ENCODE results near the gene PARD3B. TPM values are rescaled to one million over a fixed set of nuclear protein-coding genes. Genes with fewer than 3 reads are reported as not detected.

The PARD3B gene
- total and polyA plus RNA-seq, 10 of the 15 experiments (the other 5 are each of a cell fraction or from before 2014, with no cell fraction given): 0.01 to 0.54 (median 0.07) TPM; not detected in 7

DNA sequence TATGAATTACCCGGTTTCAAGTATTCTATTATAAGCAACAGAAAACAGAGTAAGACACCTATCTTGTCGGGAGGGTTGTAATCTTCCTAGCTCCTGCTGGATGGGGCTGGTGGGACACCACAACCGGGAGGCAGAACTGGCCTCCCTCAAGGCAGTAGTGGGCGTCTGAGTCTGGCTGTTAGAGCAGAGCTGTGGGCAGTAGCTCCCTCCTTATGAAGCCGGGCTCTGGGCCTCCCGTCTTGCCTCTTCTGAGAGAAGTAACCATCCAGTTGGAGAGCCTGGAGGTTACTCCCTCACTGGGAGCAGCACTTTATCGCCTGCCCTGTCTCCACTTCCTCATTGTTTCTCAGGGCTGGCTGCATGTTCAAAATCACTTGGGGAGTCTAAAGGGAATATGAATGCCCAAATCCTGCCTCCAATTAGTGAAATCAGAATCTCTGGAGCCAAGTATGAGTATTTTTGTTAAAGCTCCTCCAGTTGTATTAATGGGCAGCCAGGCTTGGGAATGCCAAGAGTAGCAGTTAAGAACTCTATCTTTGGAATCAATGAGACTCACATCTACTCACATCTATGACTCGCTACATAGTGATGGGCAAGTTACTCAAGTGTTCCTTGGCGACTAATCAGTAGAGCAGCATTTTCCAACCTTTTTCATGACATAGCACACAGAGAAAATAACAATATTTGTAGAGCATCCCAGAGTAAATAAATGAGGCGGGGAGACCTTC, 1109.8 kb downstream of the PARD3B start:
- ChIA-PET SMC1A (ENCODE audit: uncharacterized antibody, unreplicated experiment) (no interaction called here), CTCF (interaction anchor here (0.6 to 1.1 kb wide), 2 partner anchors 20 to 55 kb away, joined by 3 read pairs; no protein-coding TSS in a partner anchor), RAD21 (ENCODE audit: unreplicated experiment) (no interaction called here), POLR2A (no interaction called here)
- no peak overlapping the region for H3K4me3 ChIP-seq
- H4K20me1 ChIP-seq (ENCODE audit: control insufficient read depth, insufficient read depth): no peaks in the 10 kb centered on the region
- TF ChIP-seq KDM1A (IDR thresholded peaks at IDR 0.05; ENCODE audit: borderline replicate concordance): no peak
- TF ChIP-seq, protein P1, sequence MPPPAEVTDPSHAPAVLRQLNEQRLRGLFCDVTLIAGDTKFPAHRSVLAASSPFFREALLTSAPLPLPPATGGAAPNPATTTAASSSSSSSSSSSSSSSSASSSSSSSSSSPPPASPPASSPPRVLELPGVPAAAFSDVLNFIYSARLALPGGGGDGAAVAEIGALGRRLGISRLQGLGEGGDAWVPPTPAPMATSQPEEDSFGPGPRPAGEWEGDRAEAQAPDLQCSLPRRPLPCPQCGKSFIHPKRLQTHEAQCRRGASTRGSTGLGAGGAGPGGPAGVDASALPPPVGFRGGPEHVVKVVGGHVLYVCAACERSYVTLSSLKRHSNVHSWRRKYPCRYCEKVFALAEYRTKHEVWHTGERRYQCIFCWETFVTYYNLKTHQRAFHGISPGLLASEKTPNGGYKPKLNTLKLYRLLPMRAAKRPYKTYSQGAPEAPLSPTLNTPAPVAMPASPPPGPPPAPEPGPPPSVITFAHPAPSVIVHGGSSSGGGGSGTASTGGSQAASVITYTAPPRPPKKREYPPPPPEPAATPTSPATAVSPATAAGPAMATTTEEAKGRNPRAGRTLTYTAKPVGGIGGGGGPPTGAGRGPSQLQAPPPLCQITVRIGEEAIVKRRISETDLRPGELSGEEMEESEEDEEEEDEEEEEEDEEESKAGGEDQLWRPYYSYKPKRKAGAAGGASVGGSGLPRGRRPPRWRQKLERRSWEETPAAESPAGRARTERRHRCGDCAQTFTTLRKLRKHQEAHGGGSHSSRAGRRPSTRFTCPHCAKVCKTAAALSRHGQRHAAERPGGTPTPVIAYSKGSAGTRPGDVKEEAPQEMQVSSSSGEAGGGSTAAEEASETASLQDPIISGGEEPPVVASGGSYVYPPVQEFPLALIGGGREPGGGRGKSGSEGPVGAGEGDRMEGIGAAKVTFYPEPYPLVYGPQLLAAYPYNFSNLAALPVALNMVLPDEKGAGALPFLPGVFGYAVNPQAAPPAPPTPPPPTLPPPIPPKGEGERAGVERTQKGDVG (CRISPR knock-in tag; IDR thresholded peaks at IDR 0.05): no peak
- TF ChIP-seq BCLAF1 (IDR thresholded peaks at IDR 0.05): no peak
- no peak for TF ChIP-seq SMAD1 (IDR thresholded peaks at IDR 0.05; ENCODE audit: low read depth, partially characterized antibody)
- TF ChIP-seq, protein P2, sequence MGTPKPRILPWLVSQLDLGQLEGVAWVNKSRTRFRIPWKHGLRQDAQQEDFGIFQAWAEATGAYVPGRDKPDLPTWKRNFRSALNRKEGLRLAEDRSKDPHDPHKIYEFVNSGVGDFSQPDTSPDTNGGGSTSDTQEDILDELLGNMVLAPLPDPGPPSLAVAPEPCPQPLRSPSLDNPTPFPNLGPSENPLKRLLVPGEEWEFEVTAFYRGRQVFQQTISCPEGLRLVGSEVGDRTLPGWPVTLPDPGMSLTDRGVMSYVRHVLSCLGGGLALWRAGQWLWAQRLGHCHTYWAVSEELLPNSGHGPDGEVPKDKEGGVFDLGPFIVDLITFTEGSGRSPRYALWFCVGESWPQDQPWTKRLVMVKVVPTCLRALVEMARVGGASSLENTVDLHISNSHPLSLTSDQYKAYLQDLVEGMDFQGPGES (IDR thresholded peaks at IDR 0.05): no peak
- no peak for TF ChIP-seq POLR2A (IDR thresholded peaks at IDR 0.05; ENCODE audit: low read depth, low read length)
- TF ChIP-seq BCL11A (IDR thresholded peaks at IDR 0.05; ENCODE audit: low read depth, low read length): no peak
- TF ChIP-seq CEBPB (IDR thresholded peaks at IDR 0.05; ENCODE audit: borderline replicate concordance in 1 of 2, low read depth in 2 of 2, low read length in 2 of 2): no peak
- no peak for TF ChIP-seq SP1 (IDR thresholded peaks at IDR 0.05; ENCODE audit: low read depth, low read length)
- no peak for TF ChIP-seq SREBF2 (IDR thresholded peaks at IDR 0.05; ENCODE audit: low read length)
- DNase-seq (ENCODE audit: low read depth, low spot score) (no peak), ATAC-seq (no peak), FAIRE-seq (no peak)
- H3K79me2 ChIP-seq (ENCODE audit: control insufficient read depth, insufficient read depth, low read length): no peaks in the 10 kb centered on the region
- H3K9me3 ChIP-seq (replicated peaks; ENCODE audit: control insufficient read depth, insufficient read depth, low read length): no peaks in the 10 kb centered on the region
- in situ Hi-C loops (cut with MboI): no loop called here
- intact Hi-C loops (cut with micrococcal nuclease; ENCODE audit: unreplicated experiment): no loop called here
- 24% methylated on average over 10 of the region's 10 CpGs for WGBS (ENCODE audit: insufficient coverage, insufficient replicate concordance, low lambda C conversion rate, missing lambda C conversion rate)
- no peak overlapping the region for H3K9ac ChIP-seq (ENCODE audit: control insufficient read depth, insufficient read depth, low read length)
- H3K4me1 ChIP-seq (ENCODE audit: control insufficient read depth, insufficient read depth, low read length): no peaks in the 10 kb centered on the region
- no TSS peak for BruUV-seq (replicated peaks)
- H3K36me3 ChIP-seq (ENCODE audit: control insufficient read depth in 2 of 2, insufficient read depth in 2 of 2, low read length in 1 of 2): no peaks in the 10 kb centered on the region
- peaks cover 3 to 5% of the 10 kb centered on the region in 2 experiments for H3K27me3 ChIP-seq (replicated peaks in 1 of 2; ENCODE audit: control insufficient read depth in 2 of 2, insufficient read depth in 2 of 2, low read length in 1 of 2)
- H3K27ac ChIP-seq (ENCODE audit: control insufficient read depth, insufficient read depth): no peak overlapping the region
- no peak overlapping the region for H3K4me2 ChIP-seq (ENCODE audit: control insufficient read depth, insufficient read depth)
- no peak overlapping the region for H2AFZ ChIP-seq (ENCODE audit: control insufficient read depth, low read depth, low read length)
